Measurements from ENCODE around the gene RPL13A. TPM values are rescaled to one million over a fixed set of nuclear protein-coding genes. Genes with fewer than 3 reads are reported as not detected.

Gene RPL13A
- total and polyA plus RNA-seq, 2 of the 13 experiments (the other 11 are each of a cell fraction or from before 2014, with no cell fraction given): 2,601 to 3,407 TPM

DNA sequence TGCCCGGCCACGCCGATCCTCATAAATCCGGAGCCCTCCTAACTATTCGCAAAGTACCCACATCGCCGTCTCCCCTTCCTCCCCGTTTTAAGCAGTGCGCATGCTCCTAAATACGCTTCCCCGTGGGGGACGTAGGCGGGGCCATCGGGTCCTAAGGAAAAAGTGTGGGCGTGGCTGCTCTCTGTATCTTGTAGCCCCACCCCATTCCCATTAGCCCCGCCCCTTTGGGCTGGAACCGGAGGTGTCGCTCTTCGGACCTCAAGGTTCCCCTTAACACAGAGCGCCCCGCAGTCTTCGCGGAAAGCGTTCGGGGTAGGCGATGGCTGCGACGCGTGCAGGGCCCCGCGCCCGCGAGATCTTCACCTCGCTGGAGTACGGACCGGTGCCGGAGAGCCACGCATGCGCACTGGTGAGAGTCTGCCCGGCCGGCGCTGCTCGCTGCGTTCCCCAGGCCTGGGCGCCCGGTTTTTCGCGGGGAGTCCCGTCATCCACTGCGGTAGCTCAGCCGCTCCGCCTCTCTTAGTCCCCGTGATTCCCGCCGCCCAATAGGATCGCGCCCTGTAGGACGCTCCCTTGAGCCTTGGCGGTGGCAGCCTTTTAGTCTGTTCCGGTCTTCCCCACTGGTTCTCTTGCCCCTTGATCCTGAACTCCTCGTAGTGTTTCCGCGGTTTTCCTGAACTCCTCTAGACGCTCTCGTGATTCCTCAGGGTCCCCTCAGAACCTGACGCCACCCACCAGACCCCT lies 34.2 kb upstream of the RPL13A start, which contains the start of gene ALDH16A1 (continued):
- TF ChIP-seq, protein P1, sequence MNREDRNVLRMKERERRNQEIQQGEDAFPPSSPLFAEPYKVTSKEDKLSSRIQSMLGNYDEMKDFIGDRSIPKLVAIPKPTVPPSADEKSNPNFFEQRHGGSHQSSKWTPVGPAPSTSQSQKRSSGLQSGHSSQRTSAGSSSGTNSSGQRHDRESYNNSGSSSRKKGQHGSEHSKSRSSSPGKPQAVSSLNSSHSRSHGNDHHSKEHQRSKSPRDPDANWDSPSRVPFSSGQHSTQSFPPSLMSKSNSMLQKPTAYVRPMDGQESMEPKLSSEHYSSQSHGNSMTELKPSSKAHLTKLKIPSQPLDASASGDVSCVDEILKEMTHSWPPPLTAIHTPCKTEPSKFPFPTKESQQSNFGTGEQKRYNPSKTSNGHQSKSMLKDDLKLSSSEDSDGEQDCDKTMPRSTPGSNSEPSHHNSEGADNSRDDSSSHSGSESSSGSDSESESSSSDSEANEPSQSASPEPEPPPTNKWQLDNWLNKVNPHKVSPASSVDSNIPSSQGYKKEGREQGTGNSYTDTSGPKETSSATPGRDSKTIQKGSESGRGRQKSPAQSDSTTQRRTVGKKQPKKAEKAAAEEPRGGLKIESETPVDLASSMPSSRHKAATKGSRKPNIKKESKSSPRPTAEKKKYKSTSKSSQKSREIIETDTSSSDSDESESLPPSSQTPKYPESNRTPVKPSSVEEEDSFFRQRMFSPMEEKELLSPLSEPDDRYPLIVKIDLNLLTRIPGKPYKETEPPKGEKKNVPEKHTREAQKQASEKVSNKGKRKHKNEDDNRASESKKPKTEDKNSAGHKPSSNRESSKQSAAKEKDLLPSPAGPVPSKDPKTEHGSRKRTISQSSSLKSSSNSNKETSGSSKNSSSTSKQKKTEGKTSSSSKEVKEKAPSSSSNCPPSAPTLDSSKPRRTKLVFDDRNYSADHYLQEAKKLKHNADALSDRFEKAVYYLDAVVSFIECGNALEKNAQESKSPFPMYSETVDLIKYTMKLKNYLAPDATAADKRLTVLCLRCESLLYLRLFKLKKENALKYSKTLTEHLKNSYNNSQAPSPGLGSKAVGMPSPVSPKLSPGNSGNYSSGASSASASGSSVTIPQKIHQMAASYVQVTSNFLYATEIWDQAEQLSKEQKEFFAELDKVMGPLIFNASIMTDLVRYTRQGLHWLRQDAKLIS (CRISPR knock-in tag; IDR thresholded peaks at IDR 0.05): no peak
- TF ChIP-seq TCF7L2 (IDR thresholded peaks at IDR 0.05; ENCODE audit: low read depth, low read length) (no peak), KLF13 (CRISPR knock-in tag; IDR thresholded peaks at IDR 0.05) (no peak), SNAI1 (CRISPR knock-in tag; IDR thresholded peaks at IDR 0.05; ENCODE audit: borderline replicate concordance) (peak; percentile 67; the same call in 1 of the 2 replicates), CREM (IDR thresholded peaks at IDR 0.05) (peak; percentile 56), CREM (CRISPR knock-in tag; IDR thresholded peaks at IDR 0.05) (no peak), ZNF468 (CRISPR knock-in tag; IDR thresholded peaks at IDR 0.05) (no peak), HOXD1 (CRISPR knock-in tag; IDR thresholded peaks at IDR 0.05) (peak; percentile 70; the same call in 1 of the 2 replicates), ZNF530 (CRISPR knock-in tag; IDR thresholded peaks at IDR 0.05; ENCODE audit: low read depth) (no peak), HNRNPH1 (optimal IDR thresholded peaks at IDR 0.05; ENCODE audit: low read depth, low read length) (peak; percentile 81), BCL6 (CRISPR knock-in tag; IDR thresholded peaks at IDR 0.05) (no peak), GFI1 (CRISPR knock-in tag; IDR thresholded peaks at IDR 0.05; ENCODE audit: borderline replicate concordance) (no peak; the same call in 1 of the 2 replicates), PHF8 (CRISPR knock-in tag; IDR thresholded peaks at IDR 0.05) (peak; percentile 84), ZNF883 (CRISPR knock-in tag; IDR thresholded peaks at IDR 0.05; ENCODE audit: not compliant biosample characterization) (peak; percentile 69), FOXM1 (CRISPR knock-in tag; IDR thresholded peaks at IDR 0.05) (no peak), HMG20B (CRISPR knock-in tag; conservative IDR thresholded peaks at IDR 0.05) (no peak), MED1 (CRISPR knock-in tag; IDR thresholded peaks at IDR 0.05) (no peak), HOXA7 (CRISPR knock-in tag; IDR thresholded peaks at IDR 0.05) (no peak), ARHGAP35 (CRISPR knock-in tag; IDR thresholded peaks at IDR 0.05; ENCODE audit: borderline replicate concordance) (no peak), ARNT (IDR thresholded peaks at IDR 0.05) (no peak), MED8 (CRISPR knock-in tag; IDR thresholded peaks at IDR 0.05; ENCODE audit: insufficient replicate concordance) (peak; percentile 69), MXD4 (CRISPR knock-in tag; IDR thresholded peaks at IDR 0.05) (peak; percentile 57; the same call in 1 of the 2 replicates)
- TF ChIP-seq, protein P2, sequence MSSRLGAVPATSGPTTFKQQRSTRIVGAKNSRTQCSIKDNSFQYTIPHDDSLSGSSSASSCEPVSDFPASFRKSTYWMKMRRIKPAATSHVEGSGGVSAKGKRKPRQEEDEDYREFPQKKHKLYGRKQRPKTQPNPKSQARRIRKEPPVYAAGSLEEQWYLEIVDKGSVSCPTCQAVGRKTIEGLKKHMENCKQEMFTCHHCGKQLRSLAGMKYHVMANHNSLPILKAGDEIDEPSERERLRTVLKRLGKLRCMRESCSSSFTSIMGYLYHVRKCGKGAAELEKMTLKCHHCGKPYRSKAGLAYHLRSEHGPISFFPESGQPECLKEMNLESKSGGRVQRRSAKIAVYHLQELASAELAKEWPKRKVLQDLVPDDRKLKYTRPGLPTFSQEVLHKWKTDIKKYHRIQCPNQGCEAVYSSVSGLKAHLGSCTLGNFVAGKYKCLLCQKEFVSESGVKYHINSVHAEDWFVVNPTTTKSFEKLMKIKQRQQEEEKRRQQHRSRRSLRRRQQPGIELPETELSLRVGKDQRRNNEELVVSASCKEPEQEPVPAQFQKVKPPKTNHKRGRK (CRISPR knock-in tag; IDR thresholded peaks at IDR 0.05): no peak
- TF ChIP-seq, protein P3, sequence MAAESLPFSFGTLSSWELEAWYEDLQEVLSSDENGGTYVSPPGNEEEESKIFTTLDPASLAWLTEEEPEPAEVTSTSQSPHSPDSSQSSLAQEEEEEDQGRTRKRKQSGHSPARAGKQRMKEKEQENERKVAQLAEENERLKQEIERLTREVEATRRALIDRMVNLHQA (CRISPR knock-in tag; IDR thresholded peaks at IDR 0.05): no peak
- TF ChIP-seq, protein P4, sequence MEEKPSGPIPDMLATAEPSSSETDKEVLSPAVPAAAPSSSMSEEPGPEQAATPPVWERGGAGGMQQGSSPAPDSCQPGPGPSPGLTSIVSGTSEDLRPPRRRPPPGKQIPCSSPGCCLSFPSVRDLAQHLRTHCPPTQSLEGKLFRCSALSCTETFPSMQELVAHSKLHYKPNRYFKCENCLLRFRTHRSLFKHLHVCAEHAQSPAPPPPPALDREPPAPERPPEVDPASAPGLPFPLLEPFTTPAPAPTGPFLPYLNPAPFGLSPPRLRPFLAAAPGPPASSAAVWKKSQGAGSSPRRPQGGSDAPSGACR (CRISPR knock-in tag; IDR thresholded peaks at IDR 0.05): no peak

All from HepG2 (cell line).